Hepatocyte (in vitro differentiated cells): ENCODE results near the gene SLC4A11.

Experiments used
- EZH2 ChIP-seq: fragments of 200-600 bp; sonication (generic); IDR thresholded peaks from 2 replicates; pipeline ENCODE4 v1.6.1; 2016; ENCODE audit warnings: antibody characterized with exemption, mild to moderate bottlenecking, borderline replicate concordance
- EZH2phosphoT487 ChIP-seq: fragments of 200-600 bp; sonication (generic); IDR thresholded peaks from one replicate; pipeline ENCODE4 v1.6.1; 2018; ENCODE audit warnings: antibody characterized with exemption, mild to moderate bottlenecking, low read depth, moderate library complexity; ENCODE audit not compliant: unreplicated experiment, severe bottlenecking

DNA sequence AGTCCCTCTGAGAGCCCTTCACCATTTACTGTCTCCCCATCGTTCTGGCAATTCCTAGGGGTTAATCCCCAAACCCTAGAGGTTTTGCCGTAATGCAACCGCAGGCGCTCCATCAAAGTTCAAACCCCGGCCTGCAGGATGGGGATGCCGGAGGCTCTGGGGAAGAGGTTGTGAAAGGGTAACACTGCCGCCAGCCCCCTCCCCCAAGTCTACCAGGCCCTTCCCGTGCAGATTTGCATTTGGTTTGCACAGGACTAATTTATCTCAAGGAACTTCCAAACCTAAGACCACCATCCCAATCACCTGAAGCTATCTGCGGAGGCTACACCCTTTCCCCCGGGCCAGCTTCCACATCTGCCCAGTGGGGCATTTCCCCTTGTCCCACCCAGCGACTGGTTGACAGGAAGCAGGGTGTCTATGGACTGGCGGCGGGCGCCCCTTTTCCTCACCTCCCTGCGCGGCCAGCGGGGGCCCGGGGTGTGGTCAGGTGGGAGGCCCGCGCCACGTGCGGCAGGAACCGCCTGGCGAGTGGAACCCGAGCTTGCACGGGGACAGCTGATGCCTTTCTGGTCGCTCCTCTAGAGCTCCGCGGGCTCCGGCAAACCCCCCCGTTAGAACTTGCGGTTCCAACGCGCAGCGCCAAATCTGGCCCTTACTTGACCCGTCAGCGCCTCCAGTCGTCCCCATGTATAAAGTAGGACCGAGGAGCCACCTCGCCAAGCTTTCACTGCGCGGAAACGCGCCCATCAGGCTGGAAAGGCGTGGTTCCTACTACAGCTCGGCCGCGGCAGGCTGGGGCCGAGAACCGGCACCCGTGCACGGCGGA lies 9.4 kb upstream of the SLC4A11 start:
- TF ChIP-seq EZH2phosphoT487: no peak
- no peak for TF ChIP-seq EZH2
